Peyer's patch (tissue), 4 donors: ENCODE data around the gene CASQ1.

ENCODE experiments used
- POLR2A ChIP-seq, 2 donors: fragments of 450-650 bp; IDR thresholded peaks; one replicate each; pipeline ENCODE4 v1.5.1; 2017; ENCODE audit warnings: antibody characterized with exemption in 2 of 2, mild to moderate bottlenecking in 2 of 2, moderate library complexity in 2 of 2
- TF ChIP-seq, protein P1 (sequence below), 6 experiments: fragments of 450-650 bp in 4 of 6; fragments of 200-600 bp in 2 of 6; sonication (generic) in 1 of 6; IDR thresholded peaks; one replicate each; pipeline ENCODE4 v1.5.1; 2017 to 2019; ENCODE audit warnings: antibody characterized with exemption in 6 of 6, mild to moderate bottlenecking in 3 of 6, moderate library complexity in 1 of 6

DNA sequence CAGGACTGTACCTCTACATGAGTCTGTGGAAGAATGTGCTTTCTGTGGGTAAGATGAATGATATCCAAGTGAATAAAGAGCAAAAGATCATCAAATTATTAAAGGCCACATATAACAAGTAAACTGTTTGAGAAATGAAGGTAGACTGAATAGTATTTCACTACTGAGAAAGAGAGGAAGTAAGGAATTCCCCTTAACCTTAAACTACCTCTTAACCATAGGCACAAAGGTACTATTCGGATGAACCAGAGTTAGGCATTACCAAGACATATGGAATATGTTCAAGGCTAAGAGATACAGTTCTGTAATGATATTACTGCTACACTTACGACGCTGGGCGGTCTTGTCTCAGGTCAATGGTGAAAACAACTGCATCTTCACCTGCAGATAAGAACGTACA, 46.4 kb downstream of the CASQ1 start:
- TF ChIP-seq, protein P1, sequence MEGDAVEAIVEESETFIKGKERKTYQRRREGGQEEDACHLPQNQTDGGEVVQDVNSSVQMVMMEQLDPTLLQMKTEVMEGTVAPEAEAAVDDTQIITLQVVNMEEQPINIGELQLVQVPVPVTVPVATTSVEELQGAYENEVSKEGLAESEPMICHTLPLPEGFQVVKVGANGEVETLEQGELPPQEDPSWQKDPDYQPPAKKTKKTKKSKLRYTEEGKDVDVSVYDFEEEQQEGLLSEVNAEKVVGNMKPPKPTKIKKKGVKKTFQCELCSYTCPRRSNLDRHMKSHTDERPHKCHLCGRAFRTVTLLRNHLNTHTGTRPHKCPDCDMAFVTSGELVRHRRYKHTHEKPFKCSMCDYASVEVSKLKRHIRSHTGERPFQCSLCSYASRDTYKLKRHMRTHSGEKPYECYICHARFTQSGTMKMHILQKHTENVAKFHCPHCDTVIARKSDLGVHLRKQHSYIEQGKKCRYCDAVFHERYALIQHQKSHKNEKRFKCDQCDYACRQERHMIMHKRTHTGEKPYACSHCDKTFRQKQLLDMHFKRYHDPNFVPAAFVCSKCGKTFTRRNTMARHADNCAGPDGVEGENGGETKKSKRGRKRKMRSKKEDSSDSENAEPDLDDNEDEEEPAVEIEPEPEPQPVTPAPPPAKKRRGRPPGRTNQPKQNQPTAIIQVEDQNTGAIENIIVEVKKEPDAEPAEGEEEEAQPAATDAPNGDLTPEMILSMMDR (IDR thresholded peaks at IDR 0.05) = no peak
- no peak for TF ChIP-seq POLR2A (IDR thresholded peaks at IDR 0.05)
